ENCODE data around the gene MEGF11.

DNA sequence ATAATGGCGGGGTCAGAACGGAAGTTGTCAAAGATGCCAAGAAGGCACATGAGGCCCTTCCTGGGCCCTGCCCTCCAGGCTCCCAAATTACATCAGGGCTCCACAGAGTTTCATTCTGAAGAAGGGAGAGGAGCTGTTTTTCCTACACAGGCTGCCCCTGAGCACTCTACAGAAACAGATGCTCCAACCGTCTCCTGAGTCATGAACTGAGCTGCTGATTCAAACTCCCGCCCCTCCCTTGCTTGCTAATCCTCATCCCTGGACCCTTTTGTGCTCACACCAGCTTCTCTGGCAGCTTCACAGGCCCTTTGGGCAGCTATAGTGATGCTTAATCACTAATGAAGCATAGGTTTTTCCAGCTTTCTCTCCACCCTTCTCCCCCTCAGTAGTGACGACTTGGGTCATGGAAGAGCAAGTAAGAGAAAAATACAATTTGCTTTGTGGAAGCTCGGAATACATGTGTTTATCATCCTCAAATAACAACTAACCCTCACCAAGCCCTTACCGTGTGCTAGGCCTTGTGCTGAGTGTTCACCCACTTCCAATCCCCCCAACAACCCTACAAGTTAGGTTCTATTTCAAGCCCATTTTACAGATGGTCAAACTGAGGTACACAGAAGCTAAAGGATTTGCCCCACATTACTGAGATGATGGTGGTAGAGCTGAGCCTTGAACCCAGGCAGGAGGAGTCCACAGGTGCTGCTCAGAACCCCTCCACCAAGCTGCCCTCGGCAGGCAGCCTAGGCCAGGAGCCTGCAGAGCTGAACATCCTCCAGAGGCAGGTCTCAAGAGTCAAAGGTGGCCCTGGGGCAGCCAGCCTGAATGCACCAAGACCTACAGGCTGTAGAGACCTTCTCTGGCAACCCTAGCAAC lies 21.9 kb downstream of the MEGF11 start:
- TF ChIP-seq POLR2A (IDR thresholded peaks at IDR 0.05) (no peak), EP300 (IDR thresholded peaks at IDR 0.05) (no peak)
- TF ChIP-seq, protein P1, sequence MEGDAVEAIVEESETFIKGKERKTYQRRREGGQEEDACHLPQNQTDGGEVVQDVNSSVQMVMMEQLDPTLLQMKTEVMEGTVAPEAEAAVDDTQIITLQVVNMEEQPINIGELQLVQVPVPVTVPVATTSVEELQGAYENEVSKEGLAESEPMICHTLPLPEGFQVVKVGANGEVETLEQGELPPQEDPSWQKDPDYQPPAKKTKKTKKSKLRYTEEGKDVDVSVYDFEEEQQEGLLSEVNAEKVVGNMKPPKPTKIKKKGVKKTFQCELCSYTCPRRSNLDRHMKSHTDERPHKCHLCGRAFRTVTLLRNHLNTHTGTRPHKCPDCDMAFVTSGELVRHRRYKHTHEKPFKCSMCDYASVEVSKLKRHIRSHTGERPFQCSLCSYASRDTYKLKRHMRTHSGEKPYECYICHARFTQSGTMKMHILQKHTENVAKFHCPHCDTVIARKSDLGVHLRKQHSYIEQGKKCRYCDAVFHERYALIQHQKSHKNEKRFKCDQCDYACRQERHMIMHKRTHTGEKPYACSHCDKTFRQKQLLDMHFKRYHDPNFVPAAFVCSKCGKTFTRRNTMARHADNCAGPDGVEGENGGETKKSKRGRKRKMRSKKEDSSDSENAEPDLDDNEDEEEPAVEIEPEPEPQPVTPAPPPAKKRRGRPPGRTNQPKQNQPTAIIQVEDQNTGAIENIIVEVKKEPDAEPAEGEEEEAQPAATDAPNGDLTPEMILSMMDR (IDR thresholded peaks at IDR 0.05), result no peak
